Uterus (tissue), 2 donors: Measurements from ENCODE around the gene SLCO2A1.

Source experiments
- CTCF ChIP-seq, 4 experiments: fragments of 200-600 bp in 2 of 4; fragments of 450-650 bp in 2 of 4; sonication (generic) in 2 of 4; IDR thresholded peaks; one replicate each; pipeline ENCODE4 v1.5.1; 2016 to 2019; ENCODE audit warnings: antibody characterized with exemption in 4 of 4, mild to moderate bottlenecking in 2 of 4, moderate library complexity in 1 of 4
- POLR2A ChIP-seq, 2 donors: fragments of 450-650 bp; IDR thresholded peaks; one replicate each; pipeline ENCODE4 v1.6.1; 2016; ENCODE audit warnings: antibody characterized with exemption in 2 of 2, mild to moderate bottlenecking in 1 of 2, moderate library complexity in 1 of 2

- TF ChIP-seq POLR2A (IDR thresholded peaks at IDR 0.05) (no peak), CTCF (IDR thresholded peaks at IDR 0.05) (no peak)
Observed at GRCh38 chr3:134076851-134077250, 47.1 kb upstream of the SLCO2A1 start.
